Hepatocyte (in vitro differentiated cells): ENCODE results near the gene ARHGAP42.

ENCODE experiments used
- EZH2 ChIP-seq: fragments of 200-600 bp; sonication (generic); IDR thresholded peaks from 2 replicates; pipeline ENCODE4 v1.6.1; 2016; ENCODE audit warnings: antibody characterized with exemption, mild to moderate bottlenecking, borderline replicate concordance
- EZH2phosphoT487 ChIP-seq: fragments of 200-600 bp; sonication (generic); IDR thresholded peaks from one replicate; pipeline ENCODE4 v1.6.1; 2018; ENCODE audit warnings: antibody characterized with exemption, mild to moderate bottlenecking, low read depth, moderate library complexity; ENCODE audit not compliant: unreplicated experiment, severe bottlenecking
- TF ChIP-seq, protein P1 (sequence below): fragments of 200-600 bp; sonication (generic); IDR thresholded peaks from 2 replicates; pipeline ENCODE4 v1.5.1; 2016; ENCODE audit warnings: antibody characterized with exemption, mild to moderate bottlenecking; ENCODE audit not compliant: poor library complexity

DNA sequence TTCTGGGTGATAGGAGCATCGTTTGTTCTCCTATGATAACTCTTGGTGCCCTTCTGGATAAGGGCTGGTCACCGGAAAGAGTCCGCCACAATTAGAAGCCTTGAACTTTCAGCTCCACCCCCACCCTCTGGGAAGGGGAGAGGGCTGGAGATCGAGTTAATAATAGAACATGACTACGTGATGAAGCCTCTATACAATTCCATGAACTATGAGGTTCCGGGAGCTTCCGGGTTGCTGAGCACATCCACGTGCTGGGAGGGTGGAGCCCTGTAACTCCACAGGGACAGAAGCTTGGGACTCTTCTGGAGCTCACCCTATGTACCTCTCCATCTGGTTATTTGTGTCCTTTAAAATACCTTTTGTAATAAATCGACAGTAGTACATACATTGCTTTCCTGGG lies 40.3 kb downstream of the ARHGAP42 start:
- TF ChIP-seq, protein P1, sequence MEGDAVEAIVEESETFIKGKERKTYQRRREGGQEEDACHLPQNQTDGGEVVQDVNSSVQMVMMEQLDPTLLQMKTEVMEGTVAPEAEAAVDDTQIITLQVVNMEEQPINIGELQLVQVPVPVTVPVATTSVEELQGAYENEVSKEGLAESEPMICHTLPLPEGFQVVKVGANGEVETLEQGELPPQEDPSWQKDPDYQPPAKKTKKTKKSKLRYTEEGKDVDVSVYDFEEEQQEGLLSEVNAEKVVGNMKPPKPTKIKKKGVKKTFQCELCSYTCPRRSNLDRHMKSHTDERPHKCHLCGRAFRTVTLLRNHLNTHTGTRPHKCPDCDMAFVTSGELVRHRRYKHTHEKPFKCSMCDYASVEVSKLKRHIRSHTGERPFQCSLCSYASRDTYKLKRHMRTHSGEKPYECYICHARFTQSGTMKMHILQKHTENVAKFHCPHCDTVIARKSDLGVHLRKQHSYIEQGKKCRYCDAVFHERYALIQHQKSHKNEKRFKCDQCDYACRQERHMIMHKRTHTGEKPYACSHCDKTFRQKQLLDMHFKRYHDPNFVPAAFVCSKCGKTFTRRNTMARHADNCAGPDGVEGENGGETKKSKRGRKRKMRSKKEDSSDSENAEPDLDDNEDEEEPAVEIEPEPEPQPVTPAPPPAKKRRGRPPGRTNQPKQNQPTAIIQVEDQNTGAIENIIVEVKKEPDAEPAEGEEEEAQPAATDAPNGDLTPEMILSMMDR, result no peak
- TF ChIP-seq EZH2phosphoT487 (no peak), EZH2 (no peak)
